Endothelial cell of umbilical vein (primary cell): ENCODE results near the gene DHX40. TPM values are rescaled to one million over a fixed set of nuclear protein-coding genes. Genes with fewer than 3 reads are reported as not detected.

Source experiments
- BruUV-seq: library from RNA; stranded (reverse); fragments of 400-500 nt; replicated peaks from 2 replicates; lab custom pipeline; 2021; lab: Mats Ljungman, UMichigan
- CTCF ChIA-PET: fragments of 300-600, 350-600 bp; sonication (Branson Sonifier 250); formaldehyde crosslinking; loops from one replicate; lab custom pipeline; 2021; ENCODE audit warnings: antibody characterized with exemption, inconsistent platforms; lab: Charles Lee
- POLR2A ChIA-PET: fragments of 300-600, 350-600 bp; sonication (Branson Sonifier 250); formaldehyde crosslinking; loops from one replicate; lab custom pipeline; 2021; ENCODE audit warnings: antibody characterized with exemption, inconsistent platforms; lab: Charles Lee
- DNase-seq: peaks from one replicate; pipeline ENCODE4 v3.0.0-alpha.2; 2011; ENCODE audit warnings: low read depth, low spot score
- FAIRE-seq: peaks from 2 replicates; lab custom pipeline; 2011; peaks lifted over from hg19 to GRCh38; lab: Jason Lieb, UNC
- H2AFZ ChIP-seq: 2 replicates; pipeline ENCODE4 v1.6.0; 2012; ENCODE audit warnings: low read depth, low read length, control low read depth, inconsistent platforms
- H3K27ac ChIP-seq: 2 replicates; pipeline ENCODE4 v1.5.1; 2011; ENCODE audit warnings: low read depth, mild to moderate bottlenecking, control low read depth, low read length, moderate library complexity; ENCODE audit not compliant: insufficient read depth
- H3K27me3 ChIP-seq, 2 experiments: 2 replicates each; pipeline versions ENCODE4 v1.6.0 to v1.6.1; 2011; ENCODE audit warnings: low read length in 2 of 2, mixed read lengths in 1 of 2; ENCODE audit not compliant: control insufficient read depth in 2 of 2, insufficient read depth in 2 of 2
- H3K36me3 ChIP-seq, 2 experiments: 2 replicates in 1 of 2; 3 replicates in 1 of 2; pipeline ENCODE4 v1.5.1; 2011; ENCODE audit warnings: low read length in 2 of 2, mild to moderate bottlenecking in 1 of 2, moderate library complexity in 1 of 2; ENCODE audit not compliant: control insufficient read depth in 2 of 2, insufficient read depth in 2 of 2; ENCODE audit errors: extremely low read depth in 1 of 2
- H3K4me1 ChIP-seq: 3 replicates; pipeline ENCODE4 v1.5.1; 2011; ENCODE audit warnings: mild to moderate bottlenecking, low read length; ENCODE audit not compliant: control insufficient read depth, insufficient read depth; ENCODE audit errors: extremely low read depth
- H3K4me2 ChIP-seq: 2 replicates; pipeline ENCODE4 v1.6.1; 2011; ENCODE audit warnings: low read length, control low read depth, mixed read lengths; ENCODE audit not compliant: insufficient read depth
- H3K4me3 ChIP-seq, 3 experiments: fragments of 200-600 bp in 1 of 3; sonication (generic), shearing (Covaris generic) in 1 of 3; replicated peaks in 1 of 3; 2 replicates each; pipeline ENCODE4 v1.5.1; 2011 to 2016; ENCODE audit warnings: control low read depth in 3 of 3, low read length in 3 of 3, mild to moderate bottlenecking in 2 of 3, inconsistent platforms in 1 of 3, low read depth in 1 of 3, moderate library complexity in 1 of 3; ENCODE audit not compliant: insufficient read depth in 1 of 3
- H3K79me2 ChIP-seq: 2 replicates; pipeline ENCODE4 v1.6.0; 2012; ENCODE audit warnings: low read length, inconsistent platforms; ENCODE audit not compliant: control insufficient read depth, insufficient read depth
- H3K9ac ChIP-seq: replicated peaks from 2 replicates; pipeline ENCODE3; 2011; ENCODE audit warnings: low read length, control low read depth; ENCODE audit not compliant: insufficient read depth; ENCODE audit errors: extremely low read depth
- H3K9me1 ChIP-seq: replicated peaks from 3 replicates; pipeline ENCODE4 v1.6.0; 2011; ENCODE audit warnings: mild to moderate bottlenecking, low read length; ENCODE audit not compliant: control insufficient read depth, insufficient read depth; ENCODE audit errors: extremely low read depth
- H3K9me3 ChIP-seq: replicated peaks from 2 replicates; pipeline ENCODE4 v1.5.1; 2012; ENCODE audit warnings: low read length, inconsistent platforms; ENCODE audit not compliant: control insufficient read depth, insufficient read depth
- H4K20me1 ChIP-seq: replicated peaks from 2 replicates; pipeline ENCODE3; 2011; ENCODE audit warnings: mild to moderate bottlenecking, low read length; ENCODE audit not compliant: control insufficient read depth, insufficient read depth; ENCODE audit errors: extremely low read depth
- CTCF ChIP-seq, 2 donors: IDR thresholded peaks; 1 replicate in 1 of 2; 2 replicates in 1 of 2; pipeline ENCODE4 v1.5.1; 2011; ENCODE audit warnings: low read length in 2 of 2, mild to moderate bottlenecking in 2 of 2, moderate library complexity in 2 of 2, control low read depth in 1 of 2, inconsistent platforms in 1 of 2, low read depth in 1 of 2; ENCODE audit not compliant: insufficient read depth in 1 of 2; ENCODE audit errors: extremely low read depth in 1 of 2
- FOS ChIP-seq: IDR thresholded peaks from 2 replicates; pipeline ENCODE4 v1.6.1; 2011; ENCODE audit warnings: mild to moderate bottlenecking, low read length, moderate library complexity, borderline replicate concordance; ENCODE audit not compliant: insufficient read depth
- GATA2 ChIP-seq: IDR thresholded peaks from 2 replicates; pipeline ENCODE4 v1.7.0; 2011; ENCODE audit warnings: low read depth, mild to moderate bottlenecking, moderate library complexity, mixed read lengths, low read length; ENCODE audit not compliant: insufficient read length, insufficient read depth
- JUN ChIP-seq: IDR thresholded peaks from 2 replicates; pipeline ENCODE4 v1.6.1; 2011; ENCODE audit warnings: borderline replicate concordance, low read depth; ENCODE audit not compliant: insufficient read length, insufficient read depth
- MAX ChIP-seq: IDR thresholded peaks from 2 replicates; pipeline ENCODE4 v1.6.1; 2011; ENCODE audit not compliant: insufficient read depth, insufficient read length
- MYC ChIP-seq: IDR thresholded peaks from one replicate; pipeline ENCODE4 v1.6.1; 2011; ENCODE audit warnings: mild to moderate bottlenecking, low read depth, low read length
- POLR2AphosphoS5 ChIP-seq: IDR thresholded peaks from 2 replicates; pipeline ENCODE4 v1.6.1; 2012; ENCODE audit warnings: low read depth, mild to moderate bottlenecking, control low read depth, low read length, moderate library complexity; ENCODE audit not compliant: insufficient read depth
- dilution Hi-C: fragments of 300-500 bp; cut with MboI; formaldehyde crosslinking; loops from one replicate; pipeline ENCODE4 v1.15.0; 2019; ENCODE audit warnings: low sequenced_read_pairs; ENCODE audit not compliant: extremely low pct_ligation_motif_present
- intact Hi-C: fragments of 100-400 bp; cut with micrococcal nuclease; formaldehyde crosslinking; loops from one replicate; pipeline ENCODE4 v1.10.0; 2022
- polyA plus RNA-seq, 4 experiments: library from polyadenylated mRNA; depleted of rRNA in 3 of 4; stranded (reverse) in 3 of 4; unstranded in 1 of 4; fragments of >200 nt; gene quantifications; 2 replicates each; pipeline versions ENCODE4 v1.2.1 to v1.2.3, GENCODE V29; 2011 to 2012; ENCODE audit warnings: missing spikeins in 1 of 4
- total RNA-seq: library from RNA; stranded (reverse); gene quantifications from 2 replicates; pipeline ENCODE4 v1.2.3, GENCODE V29; 2021

Gene DHX40
- total and polyA plus RNA-seq, 2 donors (not counting 3 experiments of a cell fraction or from before 2014, with no cell fraction given), result 14.0 to 29.7 TPM

GRCh38 chr17:59642565-59642964 lies 77.2 kb downstream of the DHX40 start:
- peaks cover 3% of the 10 kb centered on the region for H3K9me1 ChIP-seq
- H4K20me1 ChIP-seq, result peaks cover 10% of the 10 kb centered on the region
- H2AFZ ChIP-seq, result no peak overlapping the region
- intact Hi-C loops, result no loop called here
- H3K36me3 ChIP-seq, result peaks cover 2 to 17% of the 10 kb centered on the region in 2 experiments
- no peaks in the 10 kb centered on the region for H3K27me3 ChIP-seq
- no peak for TF ChIP-seq MAX
- no peak for TF ChIP-seq FOS
- no peak for TF ChIP-seq POLR2AphosphoS5
- no peak for TF ChIP-seq GATA2
- no peak for TF ChIP-seq MYC
- TF ChIP-seq CTCF (IDR thresholded peaks at IDR 0.05; ENCODE audit: extremely low read depth in 1 of 2, insufficient read depth in 1 of 2, low read depth in 1 of 2, low read length in 2 of 2), result no peak
- TF ChIP-seq JUN, result no peak
- no peak for FAIRE-seq
- H3K79me2 ChIP-seq, result peaks cover 98% of the 10 kb centered on the region
- CTCF ChIA-PET, result interaction anchor here (0.8 to 1.4 kb wide), 3 partner anchors 8 to 332 kb away, joined by 3 to 11 read pairs (median 5); no protein-coding TSS in a partner anchor
- H3K27ac ChIP-seq, result no peak overlapping the region
- H3K4me2 ChIP-seq, result no peak overlapping the region
- POLR2A ChIA-PET, result no interaction called here
- no peak overlapping the region for H3K9ac ChIP-seq
- DNase-seq, result no peak
- no TSS peak for BruUV-seq
- no peak overlapping the region for H3K4me3 ChIP-seq
- H3K4me1 ChIP-seq, result no peaks in the 10 kb centered on the region
- H3K9me3 ChIP-seq, result no peaks in the 10 kb centered on the region
- dilution Hi-C loops, result no loop called here
